Measurements from ENCODE around the gene MTA2.

DNA sequence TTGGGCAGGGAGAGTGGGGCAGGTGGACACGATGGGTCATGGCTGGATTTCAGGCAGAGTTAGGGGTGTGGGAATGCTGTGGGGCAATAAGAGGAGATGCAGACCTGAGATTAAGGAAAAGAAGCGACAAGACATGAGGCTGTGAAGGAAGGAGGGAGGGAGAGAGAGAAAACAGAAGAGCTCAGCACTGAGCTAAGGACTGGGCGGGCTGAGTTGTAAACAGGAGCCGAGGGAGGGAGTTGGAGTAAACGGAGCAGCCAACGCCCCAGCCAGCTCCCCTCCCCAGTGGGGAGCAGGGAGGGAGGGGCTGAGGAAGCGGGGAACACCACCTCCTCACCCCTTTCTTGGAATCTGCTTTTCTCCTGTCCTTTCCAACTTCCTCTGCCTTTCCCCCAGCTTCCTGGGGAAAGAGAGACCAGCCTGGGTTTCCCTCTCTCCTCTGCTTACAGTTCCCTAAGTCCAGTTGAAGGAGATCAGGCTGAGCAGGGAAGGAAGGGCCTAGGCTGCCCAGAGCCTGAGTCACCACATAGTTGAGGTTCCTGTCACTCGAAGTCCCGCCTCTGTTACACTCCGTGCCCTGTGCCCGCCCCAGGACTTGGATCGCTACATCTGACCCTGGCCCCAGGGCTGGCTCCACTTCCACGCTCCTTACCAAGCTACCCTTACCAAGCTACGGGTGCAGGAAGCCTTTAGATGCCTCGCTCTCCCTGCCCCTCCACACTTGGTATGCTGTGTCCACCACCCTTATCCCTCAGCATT lies 48.4 kb downstream of the MTA2 start:
- TF ChIP-seq EZH2 (IDR thresholded peaks at IDR 0.05; ENCODE audit: borderline replicate concordance, control insufficient read depth, low read depth, low read length) (no peak), PBX3 (IDR thresholded peaks at IDR 0.05; ENCODE audit: insufficient replicate concordance, low read depth, low read length) (no peak), SMC3 (IDR thresholded peaks at IDR 0.05; ENCODE audit: borderline replicate concordance, low read length) (no peak), ZNF24 (IDR thresholded peaks at IDR 0.05) (no peak), YY1 (IDR thresholded peaks at IDR 0.05; ENCODE audit: low read depth, low read length) (no peak), EED (IDR thresholded peaks at IDR 0.05; ENCODE audit: low read depth) (no peak), JUNB (IDR thresholded peaks at IDR 0.05) (no peak), HDAC2 (IDR thresholded peaks at IDR 0.05) (no peak), PRDM15 (CRISPR knock-in tag; IDR thresholded peaks at IDR 0.05) (no peak), ZNF274 (IDR thresholded peaks at IDR 0.05; ENCODE audit: insufficient read depth, insufficient read length) (no peak), POLR2A (IDR thresholded peaks at IDR 0.05; ENCODE audit: low read depth, low read length) (no peak), RCOR1 (conservative IDR thresholded peaks at IDR 0.05; ENCODE audit: low read depth, low read length) (no peak)
- TF ChIP-seq, protein P1, sequence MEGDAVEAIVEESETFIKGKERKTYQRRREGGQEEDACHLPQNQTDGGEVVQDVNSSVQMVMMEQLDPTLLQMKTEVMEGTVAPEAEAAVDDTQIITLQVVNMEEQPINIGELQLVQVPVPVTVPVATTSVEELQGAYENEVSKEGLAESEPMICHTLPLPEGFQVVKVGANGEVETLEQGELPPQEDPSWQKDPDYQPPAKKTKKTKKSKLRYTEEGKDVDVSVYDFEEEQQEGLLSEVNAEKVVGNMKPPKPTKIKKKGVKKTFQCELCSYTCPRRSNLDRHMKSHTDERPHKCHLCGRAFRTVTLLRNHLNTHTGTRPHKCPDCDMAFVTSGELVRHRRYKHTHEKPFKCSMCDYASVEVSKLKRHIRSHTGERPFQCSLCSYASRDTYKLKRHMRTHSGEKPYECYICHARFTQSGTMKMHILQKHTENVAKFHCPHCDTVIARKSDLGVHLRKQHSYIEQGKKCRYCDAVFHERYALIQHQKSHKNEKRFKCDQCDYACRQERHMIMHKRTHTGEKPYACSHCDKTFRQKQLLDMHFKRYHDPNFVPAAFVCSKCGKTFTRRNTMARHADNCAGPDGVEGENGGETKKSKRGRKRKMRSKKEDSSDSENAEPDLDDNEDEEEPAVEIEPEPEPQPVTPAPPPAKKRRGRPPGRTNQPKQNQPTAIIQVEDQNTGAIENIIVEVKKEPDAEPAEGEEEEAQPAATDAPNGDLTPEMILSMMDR (IDR thresholded peaks at IDR 0.05 in 2 of 3, conservative IDR thresholded peaks at IDR 0.05 in 1 of 3; ENCODE audit: control insufficient read depth in 2 of 3, extremely low read depth in 1 of 3, insufficient read depth in 1 of 3, low read depth in 3 of 3, low read length in 3 of 3) = no peak
- TF ChIP-seq, protein P2, sequence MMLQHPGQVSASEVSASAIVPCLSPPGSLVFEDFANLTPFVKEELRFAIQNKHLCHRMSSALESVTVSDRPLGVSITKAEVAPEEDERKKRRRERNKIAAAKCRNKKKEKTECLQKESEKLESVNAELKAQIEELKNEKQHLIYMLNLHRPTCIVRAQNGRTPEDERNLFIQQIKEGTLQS (IDR thresholded peaks at IDR 0.05; ENCODE audit: borderline replicate concordance, extremely low read depth, low read depth, low read length) = no peak

All from GM12878 (cell line).